H7 (cell line): Measurements from ENCODE around the gene DPEP3. TPM values are rescaled to one million over a fixed set of nuclear protein-coding genes. Genes with fewer than 3 reads are reported as not detected.

Source experiments
- DNase-seq: peaks from one replicate; pipeline ENCODE4 v3.0.0; 2012
- H3K27me3 ChIP-seq: 2 replicates; pipeline ENCODE4 v1.6.0; 2011; ENCODE audit warnings: mild to moderate bottlenecking, low read length; ENCODE audit not compliant: control insufficient read depth, insufficient read depth
- H3K36me3 ChIP-seq: replicated peaks from 2 replicates; pipeline ENCODE4 v1.5.1; 2011; ENCODE audit warnings: low read length; ENCODE audit not compliant: control insufficient read depth, insufficient read depth
- H3K4me3 ChIP-seq: 2 replicates; pipeline ENCODE4 v1.5.1; 2011; ENCODE audit warnings: low read depth, mild to moderate bottlenecking, control low read depth, low read length, moderate library complexity; ENCODE audit not compliant: insufficient read depth
- total RNA-seq: library from RNA; depleted of rRNA; stranded (reverse); fragments of >200 nt; shearing (Covaris generic); gene quantifications from 2 replicates; pipeline ENCODE4 v1.2.3, GENCODE V29; 2014

Gene DPEP3
- total RNA-seq, 1 experiment from 2014 or later: 0.03 TPM

DNA sequence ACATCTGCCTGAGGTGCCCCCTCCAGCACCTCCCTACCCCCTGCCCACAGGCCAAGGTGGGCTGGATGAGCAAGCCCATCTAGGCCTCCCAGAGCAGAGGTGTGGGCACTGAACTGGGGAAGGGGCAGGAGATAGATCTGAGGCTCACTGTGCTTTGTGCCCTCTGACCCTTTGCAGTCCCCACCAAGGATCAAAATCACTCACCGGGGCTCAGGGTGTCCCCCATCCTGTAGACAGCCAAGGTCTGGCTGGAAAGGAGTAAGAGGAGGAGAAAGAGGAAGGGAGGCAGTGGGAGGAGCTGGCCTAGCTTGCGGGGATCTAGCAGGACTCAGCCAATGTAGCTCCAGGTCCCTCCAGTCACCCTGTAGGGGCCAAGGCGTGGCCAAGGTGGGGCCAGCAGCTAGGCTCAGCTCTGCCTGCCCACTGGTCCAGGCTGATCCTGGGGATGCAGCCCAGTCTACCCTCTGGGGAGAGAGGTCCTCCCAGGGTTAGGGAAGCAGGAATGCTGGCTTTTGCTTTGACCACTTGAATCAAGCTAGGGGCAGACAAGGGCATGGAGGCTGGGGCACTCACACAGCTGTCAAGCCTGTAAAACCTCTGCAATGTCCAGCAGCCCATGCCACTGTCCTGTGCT lies 13.6 kb downstream of the DPEP3 start:
- peaks cover 17% of the 10 kb centered on the region for H3K36me3 ChIP-seq
- no peaks in the 10 kb centered on the region for H3K27me3 ChIP-seq
- peak; percentile 82 for DNase-seq
- peak overlapping the region; percentile 8; the same call in 1 of the 2 replicates for H3K4me3 ChIP-seq

DNA sequence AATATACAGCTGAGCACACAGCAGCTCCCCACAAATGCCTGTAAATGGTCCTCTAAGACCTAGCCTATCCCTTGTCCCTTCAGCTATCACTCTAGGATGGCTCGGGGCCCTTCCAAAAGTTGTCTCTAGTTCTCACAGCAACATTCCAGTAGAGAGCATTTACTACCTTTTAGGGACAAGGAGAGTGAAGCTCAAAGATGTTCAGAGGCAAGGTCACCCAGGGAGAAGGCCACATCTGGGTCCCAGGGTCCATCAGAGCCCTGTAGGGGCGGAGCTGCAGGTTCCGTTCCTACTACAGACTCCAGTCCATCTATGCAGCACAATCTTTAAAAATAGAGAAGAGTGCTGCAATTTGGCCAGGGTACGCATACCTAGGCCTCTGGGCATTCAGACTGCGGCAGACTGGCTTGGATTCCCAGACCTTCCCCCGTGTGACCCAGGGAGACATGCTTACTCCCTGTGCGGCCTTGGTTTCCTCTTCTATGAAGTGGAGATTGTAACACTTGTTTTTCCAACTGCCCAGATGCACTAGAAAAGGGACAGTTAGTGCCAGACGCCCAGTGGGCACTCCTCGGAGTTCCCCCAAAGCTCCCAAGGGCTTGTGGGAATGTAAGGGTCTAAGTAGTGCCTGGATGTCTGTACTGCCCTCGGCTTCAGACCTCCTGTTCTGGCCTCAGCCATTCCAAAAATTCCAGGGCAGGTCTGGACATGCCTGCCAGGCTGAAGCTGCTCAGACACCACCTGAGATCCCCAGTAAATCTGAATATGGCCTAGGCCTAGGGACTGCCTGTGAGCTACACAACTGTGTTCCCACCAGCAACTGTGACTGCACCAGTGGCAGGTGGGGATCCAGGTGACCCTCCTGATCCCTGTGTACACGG lies 14.4 kb downstream of the DPEP3 start:
- Histone ChIP-seq H3K27me3 (no peaks in the 10 kb centered on the region), H3K36me3 (peaks cover 24% of the 10 kb centered on the region), H3K4me3 (no peak overlapping the region)
- DNase-seq: no peak

DNA sequence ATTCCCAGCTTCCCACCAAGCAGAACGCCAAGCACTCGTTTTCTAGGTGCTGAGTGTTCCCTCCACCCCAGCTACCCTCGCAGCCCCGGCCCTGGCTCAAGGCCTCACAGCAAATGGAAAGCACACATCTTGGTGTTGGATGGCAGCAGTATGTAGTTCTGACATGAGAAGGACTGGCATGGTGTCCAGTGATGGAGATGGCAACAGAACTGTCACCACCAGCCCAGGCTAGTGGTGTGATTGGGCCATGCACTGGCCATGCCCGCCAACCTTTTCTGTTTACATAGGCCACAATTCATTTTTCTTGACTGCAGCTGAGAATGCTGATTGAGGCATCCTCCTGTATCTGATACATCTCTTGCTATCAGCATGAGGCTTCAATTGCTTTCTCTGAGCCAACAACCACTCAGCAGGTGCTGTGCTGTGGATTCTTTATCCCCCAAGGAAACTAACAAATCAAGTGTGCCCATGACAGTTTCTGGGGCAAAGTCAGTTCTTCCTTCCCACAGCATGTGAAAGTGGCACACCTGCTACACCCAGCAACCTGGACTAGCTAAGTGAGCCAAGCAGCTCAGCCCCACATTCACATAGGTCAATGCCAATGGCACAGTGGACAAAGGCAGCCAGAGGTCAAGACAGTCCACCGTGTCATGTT lies 15.7 kb downstream of the DPEP3 start:
- Histone ChIP-seq H3K36me3 (peaks cover 31% of the 10 kb centered on the region), H3K4me3 (no peak overlapping the region), H3K27me3 (no peaks in the 10 kb centered on the region)
- DNase-seq: no peak

DNA sequence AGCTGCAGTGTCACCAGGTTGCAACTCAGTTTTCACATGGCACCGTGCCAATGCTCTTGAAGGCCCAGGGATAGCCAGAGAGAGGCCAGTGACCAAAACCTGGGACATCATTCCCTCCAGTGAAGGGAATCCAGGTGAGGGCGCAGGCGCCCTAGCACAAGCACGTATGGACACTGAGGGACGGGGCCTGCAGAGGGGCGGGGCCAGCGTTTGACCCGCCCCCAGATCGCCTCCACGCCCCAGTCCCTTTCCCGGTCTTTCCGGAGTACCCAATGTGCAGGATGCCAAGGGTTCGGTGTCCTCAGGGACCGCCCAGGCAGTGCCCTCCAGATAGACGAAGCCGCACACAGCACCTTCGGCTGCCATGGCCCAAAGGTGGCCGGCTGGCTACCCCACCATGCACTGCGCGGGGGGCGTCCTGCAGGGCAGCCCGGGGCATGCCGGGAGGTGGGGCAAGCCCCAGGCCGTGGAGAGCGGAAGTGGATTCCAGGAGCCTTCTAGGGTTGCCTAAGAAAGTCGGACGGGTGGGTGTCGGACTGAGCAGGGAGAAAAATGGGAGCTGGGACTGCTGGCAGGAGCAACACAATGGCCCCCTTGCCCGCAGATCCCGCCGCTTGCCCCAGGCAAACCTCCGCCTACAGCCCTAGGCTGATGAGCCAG lies 16.5 kb downstream of the DPEP3 start:
- Histone ChIP-seq H3K27me3 (no peaks in the 10 kb centered on the region), H3K4me3 (peak overlapping the region; percentile 42), H3K36me3 (peaks cover 36% of the 10 kb centered on the region)
- DNase-seq: peak; percentile 96

DNA sequence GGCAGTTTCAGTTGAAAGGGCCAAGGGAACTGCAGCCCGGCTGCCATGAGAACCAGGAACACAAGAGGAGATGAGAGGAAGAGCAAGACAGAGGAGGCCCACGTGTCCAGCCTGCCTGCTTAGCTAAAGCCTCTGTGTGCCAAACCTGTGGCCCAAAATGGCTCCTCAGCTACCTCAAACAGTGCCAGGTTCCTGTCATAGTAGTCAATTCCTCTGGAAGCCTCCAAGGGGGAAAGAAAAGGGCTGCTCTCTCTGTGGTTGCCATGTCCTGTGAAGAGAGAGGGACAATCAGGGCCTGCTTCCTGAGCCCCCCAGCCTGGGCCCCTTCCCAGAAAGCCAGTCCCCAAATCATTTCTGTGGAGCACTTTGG lies 17.0 kb downstream of the DPEP3 start:
- H3K27me3 ChIP-seq: no peaks in the 10 kb centered on the region

DNA sequence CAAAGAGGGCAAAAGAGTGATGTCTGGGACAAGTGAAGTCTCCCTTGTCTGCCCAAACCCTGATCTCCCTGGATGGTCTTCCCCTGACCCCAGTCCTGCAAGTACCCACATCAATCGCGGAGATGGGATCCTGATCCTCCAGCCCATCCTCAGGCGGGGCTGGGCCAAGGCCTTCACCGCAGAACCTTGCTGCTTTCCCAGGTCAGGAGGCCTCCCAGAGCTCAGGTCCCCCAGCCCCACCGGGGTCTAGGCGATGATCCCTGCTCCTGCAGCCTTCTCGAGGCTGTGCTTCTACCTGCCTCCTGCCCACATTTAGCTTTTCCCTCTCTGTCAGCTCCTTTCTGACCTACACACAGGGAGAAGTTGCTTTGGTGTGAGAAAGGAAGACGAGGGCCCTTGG lies 18.2 kb downstream of the DPEP3 start:
- H3K36me3 ChIP-seq: peaks cover 44% of the 10 kb centered on the region
- DNase-seq: no peak
- no peak overlapping the region for H3K4me3 ChIP-seq
- H3K27me3 ChIP-seq: no peaks in the 10 kb centered on the region

More for the DNA sequence above, 17.0 kb downstream of the DPEP3 start:
- Histone ChIP-seq H3K4me3 (no peak overlapping the region), H3K36me3 (peaks cover 41% of the 10 kb centered on the region)
- DNase-seq: no peak

DNA sequence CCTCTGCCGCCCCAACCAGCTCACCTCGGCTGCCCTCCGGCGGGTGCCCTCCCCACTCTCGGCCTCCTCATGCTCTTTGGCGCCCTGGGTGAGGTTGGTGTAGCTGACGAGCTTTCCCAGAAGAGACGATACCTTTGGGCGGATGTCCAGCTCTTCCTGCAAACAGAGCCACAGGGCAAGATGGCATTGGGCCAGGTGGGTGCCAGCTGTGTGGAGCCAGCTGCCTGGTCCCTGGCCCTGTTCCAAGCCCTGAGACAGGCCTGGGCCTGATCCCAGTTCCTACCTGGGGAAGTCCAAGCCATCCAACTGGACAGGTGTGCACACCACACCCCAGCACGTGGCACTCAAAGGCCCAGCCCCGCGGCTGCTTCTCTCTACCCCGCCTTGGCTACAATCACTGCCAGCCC lies 18.7 kb downstream of the DPEP3 start:
- H3K4me3 ChIP-seq: no peak overlapping the region
- H3K27me3 ChIP-seq: no peaks in the 10 kb centered on the region
- peaks cover 44% of the 10 kb centered on the region for H3K36me3 ChIP-seq
- no peak for DNase-seq

DNA sequence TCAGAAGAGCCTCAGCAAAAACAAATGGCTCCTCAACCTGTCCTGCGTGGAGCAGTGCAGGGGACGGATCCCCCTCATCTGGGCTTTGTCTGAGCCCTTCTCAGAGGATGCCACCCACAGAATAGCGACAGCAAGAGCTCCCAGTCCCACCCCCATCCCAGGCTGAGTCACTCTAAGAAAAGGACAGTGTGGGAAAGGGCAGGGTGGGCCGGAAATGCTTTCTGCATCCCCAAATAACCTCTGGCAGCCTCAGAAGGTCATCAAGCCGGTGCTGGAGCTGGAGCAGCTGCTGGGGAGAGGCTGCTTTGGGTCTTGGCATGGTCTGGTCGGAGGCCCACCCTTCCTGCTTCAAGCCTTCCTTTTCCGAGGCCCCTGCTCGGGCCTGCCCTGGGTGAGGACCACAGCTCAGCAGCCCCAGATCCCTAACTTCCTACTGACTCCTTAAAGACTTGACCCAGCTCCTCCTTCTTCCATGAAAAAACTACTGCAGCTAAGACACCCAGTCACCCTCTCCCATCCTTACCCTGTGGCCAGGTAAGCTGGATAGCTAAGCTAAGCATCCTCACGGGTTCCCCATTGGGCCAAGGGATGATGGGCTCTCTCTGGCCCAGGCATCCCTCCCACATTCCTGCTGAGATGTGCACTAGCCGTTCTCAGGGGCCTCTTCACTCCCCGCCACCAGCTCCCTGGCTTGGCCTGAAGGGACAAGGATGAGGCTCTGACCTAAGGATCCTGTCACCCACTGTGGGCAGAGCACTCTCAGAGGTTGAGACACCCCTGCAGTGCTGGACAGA lies 20.6 kb downstream of the DPEP3 start:
- H3K36me3 ChIP-seq: peaks cover 49% of the 10 kb centered on the region
- DNase-seq: no peak
- H3K4me3 ChIP-seq: no peak overlapping the region

DNA sequence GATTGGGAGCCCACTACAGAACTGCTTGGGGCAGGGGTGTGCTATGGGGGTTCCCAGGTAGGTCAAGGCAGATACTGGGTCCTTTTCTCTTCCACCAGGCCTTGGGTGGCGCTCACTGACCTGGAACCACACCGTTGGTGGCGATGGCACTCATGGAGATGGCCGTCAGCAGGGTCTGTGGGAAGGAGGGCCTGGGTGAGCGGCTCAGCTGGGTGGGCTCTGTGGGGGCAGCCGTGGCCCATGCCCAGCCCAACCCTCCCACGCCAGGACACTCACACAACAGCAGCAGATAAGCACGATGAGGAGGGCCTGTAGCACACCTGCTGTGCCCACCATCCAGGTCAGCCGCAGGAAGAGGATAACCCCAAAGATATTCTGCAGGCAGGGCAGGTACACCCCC lies 22.7 kb downstream of the DPEP3 start:
- Histone ChIP-seq H3K36me3 (peaks cover 52% of the 10 kb centered on the region), H3K27me3 (no peaks in the 10 kb centered on the region)

More for the DNA sequence above, 20.6 kb downstream of the DPEP3 start:
- no peaks in the 10 kb centered on the region for H3K27me3 ChIP-seq

DNA sequence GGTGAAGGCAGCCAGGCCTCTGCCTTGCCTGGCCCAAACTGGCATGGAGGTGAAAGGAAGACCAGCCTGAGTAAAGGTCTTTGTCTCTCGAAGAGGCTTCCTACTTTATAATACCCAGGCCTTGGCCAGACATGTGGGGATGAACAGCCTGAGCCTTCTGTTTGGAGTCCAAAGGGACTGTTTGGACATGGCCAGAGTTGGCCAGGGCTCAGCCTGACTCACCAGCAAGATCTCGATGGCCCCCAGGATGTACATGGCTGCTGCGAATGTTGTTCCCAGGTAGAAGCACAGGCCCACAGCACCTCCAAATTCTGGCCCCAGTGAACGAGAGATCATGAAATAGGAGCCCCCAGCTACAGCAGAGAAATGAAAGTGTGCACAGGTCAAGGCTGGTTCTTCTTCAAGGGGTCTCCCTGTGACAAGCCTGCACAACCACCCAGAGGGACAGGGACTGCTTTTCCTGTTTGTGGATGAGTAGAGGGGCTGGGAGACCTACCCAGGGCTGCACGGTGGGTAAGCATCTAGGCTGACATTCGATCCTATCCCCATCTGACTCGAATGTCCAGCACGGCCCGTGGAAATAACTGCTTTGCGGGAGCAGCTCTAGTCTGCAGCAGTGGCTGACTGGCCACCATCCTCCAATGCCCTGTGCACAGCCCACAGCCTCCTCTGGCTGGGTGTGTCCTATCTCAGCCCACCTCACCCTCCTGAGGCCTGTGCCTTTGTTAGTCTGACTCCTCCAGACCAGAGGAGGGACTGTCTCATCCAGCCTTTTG lies 25.7 kb downstream of the DPEP3 start:
- no peak for DNase-seq
- no peaks in the 10 kb centered on the region for H3K27me3 ChIP-seq
- peaks cover 50% of the 10 kb centered on the region for H3K36me3 ChIP-seq
- H3K4me3 ChIP-seq: no peak overlapping the region

More for the DNA sequence above, 22.7 kb downstream of the DPEP3 start:
- no peak overlapping the region for H3K4me3 ChIP-seq
- no peak for DNase-seq

DNA sequence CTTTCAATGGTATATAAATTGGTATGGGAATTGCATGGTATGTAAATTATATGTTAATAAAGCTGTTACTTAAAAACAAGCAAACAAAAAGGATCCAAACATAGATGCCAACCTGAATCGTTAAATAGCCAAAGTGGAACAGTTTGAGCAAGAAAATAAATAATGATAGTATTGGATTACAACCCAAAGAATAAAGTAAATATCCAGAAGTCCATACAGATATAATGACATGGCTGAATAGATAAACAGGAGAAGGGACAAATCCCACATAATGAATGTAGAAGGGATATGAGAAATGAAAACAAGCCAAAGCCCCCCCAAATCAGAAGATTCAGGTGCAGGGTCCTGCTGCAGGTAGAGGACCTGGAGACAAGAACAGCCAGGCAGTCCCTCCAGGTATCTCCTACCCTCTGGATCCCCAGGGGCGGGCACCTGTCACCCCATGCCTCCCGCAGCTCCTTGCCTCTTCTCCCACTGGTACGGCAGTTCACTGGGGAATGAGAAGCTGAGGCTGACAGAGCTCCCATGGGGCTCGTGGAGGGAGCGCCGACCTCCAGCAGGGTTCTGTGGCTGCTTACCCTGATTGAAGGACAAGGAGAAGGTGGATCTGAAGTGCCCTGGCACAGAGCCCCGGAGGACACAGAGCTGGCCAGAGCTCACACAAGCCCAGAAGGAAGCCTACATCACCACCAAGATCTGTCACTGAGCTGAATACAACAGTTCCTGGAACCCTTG lies 26.5 kb downstream of the DPEP3 start:
- Histone ChIP-seq H3K27me3 (no peaks in the 10 kb centered on the region), H3K36me3 (peaks cover 50% of the 10 kb centered on the region), H3K4me3 (no peak overlapping the region)
- no peak for DNase-seq

DNA sequence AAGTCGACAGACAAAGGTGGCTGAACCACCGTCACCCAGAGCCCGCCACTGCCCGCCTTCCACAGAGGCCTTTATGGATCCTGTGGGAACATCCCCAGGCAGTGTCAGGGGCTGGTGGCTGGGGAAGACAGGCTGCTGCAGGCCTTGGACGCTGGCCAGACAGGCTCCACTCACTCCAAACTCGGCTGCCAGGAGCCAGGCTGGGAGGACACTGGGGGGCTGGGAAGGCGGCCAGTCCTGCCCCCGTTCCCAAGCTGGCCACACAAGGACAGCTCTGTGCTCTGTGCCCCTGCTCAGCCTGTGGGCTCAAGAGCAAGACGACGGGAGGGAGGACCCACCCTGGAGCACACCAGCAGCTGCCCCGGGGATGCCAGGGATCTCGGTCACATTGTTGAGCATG lies 28.8 kb downstream of the DPEP3 start:
- H3K36me3 ChIP-seq: peaks cover 51% of the 10 kb centered on the region
- no peak overlapping the region for H3K4me3 ChIP-seq
- no peak for DNase-seq
- H3K27me3 ChIP-seq: no peaks in the 10 kb centered on the region

DNA sequence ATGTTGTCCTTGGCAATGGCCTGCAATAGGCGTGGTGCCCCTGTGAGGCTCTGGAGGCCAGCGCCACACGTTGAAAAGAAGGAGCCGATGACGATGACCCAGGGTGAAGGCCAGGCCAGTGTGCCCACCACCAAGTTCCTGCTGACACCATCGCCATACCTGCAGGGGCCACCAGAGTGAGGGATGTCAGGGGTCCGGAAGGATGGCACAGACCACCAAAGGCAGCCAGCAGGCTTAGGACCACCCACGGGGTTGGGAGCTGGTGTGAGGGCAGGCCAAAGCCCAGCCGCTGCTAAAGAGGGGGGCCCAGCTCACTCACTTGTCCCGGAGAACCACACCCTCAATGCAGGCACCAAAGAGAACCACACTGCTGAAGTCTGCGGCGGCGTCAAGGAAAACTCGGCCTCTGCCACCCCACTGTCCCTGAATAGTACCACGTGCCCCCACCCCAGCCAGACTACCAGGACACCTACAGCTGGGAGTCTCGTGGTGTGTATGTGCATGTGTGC lies 29.9 kb downstream of the DPEP3 start:
- H3K27me3 ChIP-seq: no peaks in the 10 kb centered on the region
- no peak overlapping the region for H3K4me3 ChIP-seq
- peaks cover 59% of the 10 kb centered on the region for H3K36me3 ChIP-seq
- DNase-seq: no peak
